Epithelial cell of proximal tubule (primary cell): ENCODE results near the gene SLC25A22. TPM values are rescaled to one million over a fixed set of nuclear protein-coding genes. Genes with fewer than 3 reads are reported as not detected.

Source experiments
- DNase-seq: peaks from one replicate; pipeline ENCODE4 v3.0.0-alpha.2; 2011; ENCODE audit warnings: low read depth
- H3K4me3 ChIP-seq: 2 replicates; pipeline ENCODE4 v1.5.1; 2011; ENCODE audit warnings: low read depth, mild to moderate bottlenecking, low read length
- total RNA-seq: library from RNA; depleted of rRNA; stranded (reverse); fragments of >200 nt; gene quantifications from 2 replicates; pipeline ENCODE4 v1.2.3, GENCODE V29; 2015
- TF ChIP-seq, protein P1 (sequence below): conservative IDR thresholded peaks from 2 replicates; pipeline ENCODE4 v1.5.1; 2012; ENCODE audit warnings: low read depth, mild to moderate bottlenecking, low read length

SLC25A22 gene
- total RNA-seq, 1 donor from 2014 or later, result 20.1 TPM

DNA sequence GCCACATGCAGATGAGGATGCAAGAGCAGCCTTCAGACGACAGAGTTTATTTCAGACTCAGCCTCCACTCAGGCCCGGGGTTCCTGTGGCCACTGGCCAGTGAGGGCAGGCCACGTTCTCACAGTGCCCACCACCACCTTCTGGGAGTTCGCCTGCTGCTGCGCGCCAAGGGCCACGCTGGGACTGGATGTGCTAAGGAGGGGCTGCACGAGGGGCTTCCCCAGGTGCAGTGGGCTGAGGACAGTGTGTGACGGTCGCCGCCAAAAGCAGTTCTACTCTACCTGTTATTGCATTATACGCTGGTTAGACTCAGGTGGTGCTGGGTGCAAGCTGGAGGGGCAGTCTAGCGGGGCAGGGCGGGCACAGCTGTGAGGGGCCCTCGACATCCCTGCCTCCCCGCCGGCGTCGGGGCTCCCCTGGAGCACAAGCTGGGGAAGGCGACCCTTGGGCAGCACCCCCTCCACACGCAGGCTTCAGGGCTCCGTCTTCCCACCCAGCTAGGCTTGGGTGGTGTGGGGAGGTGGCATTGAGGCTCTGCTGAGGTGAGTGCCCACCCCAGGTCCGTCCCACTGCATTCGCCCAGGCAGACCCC lies 10.9 kb downstream of the SLC25A22 start:
- TF ChIP-seq, protein P1, sequence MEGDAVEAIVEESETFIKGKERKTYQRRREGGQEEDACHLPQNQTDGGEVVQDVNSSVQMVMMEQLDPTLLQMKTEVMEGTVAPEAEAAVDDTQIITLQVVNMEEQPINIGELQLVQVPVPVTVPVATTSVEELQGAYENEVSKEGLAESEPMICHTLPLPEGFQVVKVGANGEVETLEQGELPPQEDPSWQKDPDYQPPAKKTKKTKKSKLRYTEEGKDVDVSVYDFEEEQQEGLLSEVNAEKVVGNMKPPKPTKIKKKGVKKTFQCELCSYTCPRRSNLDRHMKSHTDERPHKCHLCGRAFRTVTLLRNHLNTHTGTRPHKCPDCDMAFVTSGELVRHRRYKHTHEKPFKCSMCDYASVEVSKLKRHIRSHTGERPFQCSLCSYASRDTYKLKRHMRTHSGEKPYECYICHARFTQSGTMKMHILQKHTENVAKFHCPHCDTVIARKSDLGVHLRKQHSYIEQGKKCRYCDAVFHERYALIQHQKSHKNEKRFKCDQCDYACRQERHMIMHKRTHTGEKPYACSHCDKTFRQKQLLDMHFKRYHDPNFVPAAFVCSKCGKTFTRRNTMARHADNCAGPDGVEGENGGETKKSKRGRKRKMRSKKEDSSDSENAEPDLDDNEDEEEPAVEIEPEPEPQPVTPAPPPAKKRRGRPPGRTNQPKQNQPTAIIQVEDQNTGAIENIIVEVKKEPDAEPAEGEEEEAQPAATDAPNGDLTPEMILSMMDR, result no peak
- no peak for DNase-seq
- no peak overlapping the region for H3K4me3 ChIP-seq

DNA sequence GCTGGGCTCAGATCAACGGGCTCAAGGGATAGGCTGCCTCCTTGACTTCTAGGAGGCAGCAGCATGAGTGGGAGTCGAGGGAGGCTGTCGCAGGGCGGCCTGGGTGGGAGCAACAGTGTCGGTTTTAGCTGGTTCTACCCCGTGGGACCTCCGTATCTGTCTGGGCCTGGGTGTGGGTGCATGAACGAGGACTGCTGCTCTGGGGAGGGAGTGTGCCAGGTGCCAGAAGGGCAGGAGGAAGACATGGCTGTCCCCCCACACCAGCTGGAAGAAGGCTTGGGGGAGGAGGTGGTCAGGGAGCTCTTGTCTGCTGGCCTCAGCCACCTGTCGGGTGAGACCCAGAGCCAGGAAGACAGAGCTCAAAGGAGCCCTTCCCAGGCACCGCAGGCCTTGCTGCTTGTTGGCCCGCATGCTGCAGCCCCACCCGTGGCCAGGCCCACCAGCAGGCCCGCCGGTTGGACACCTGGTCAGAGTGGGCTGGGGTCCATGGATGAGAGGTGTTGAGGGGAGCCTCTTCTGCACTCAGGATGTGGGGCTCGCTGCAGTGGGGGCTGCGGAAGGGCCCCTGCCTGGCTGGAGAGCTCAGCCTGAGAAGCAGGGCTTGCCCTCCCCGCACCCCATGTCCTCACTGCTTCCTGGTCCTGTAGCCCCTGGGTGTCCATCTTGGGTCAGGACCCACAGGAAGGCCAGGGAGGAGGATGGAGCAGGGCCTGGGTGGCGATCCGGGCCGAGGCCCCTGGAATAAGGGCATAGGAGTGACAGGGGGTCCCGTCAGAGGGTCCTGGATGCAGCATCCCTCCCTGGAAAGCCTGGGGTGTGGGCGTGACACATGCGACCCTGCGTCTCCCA lies 11.6 kb downstream of the SLC25A22 start:
- TF ChIP-seq, protein P1, result no peak
- no peak overlapping the region for H3K4me3 ChIP-seq
- no peak for DNase-seq

DNA sequence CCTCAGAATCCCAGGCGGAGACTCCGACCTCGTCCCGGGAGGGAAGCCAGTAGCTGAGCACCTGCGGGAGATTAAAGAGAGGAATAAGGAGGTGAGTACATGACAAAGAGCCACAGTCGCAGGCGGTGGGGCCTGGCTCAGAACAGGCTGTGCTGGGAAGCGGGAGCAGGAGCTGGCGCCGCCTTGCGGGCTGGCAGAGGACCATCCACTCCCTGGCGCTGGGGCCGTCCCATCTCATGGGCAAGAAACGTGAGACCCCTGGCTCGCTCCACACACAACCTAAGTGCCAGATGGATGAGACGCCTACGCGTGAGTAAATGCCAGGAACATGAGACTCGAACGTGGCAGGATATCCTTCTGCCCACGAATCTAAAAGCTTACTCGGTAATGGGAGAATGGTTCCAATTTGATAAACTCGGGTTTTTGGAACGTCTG lies 14.5 kb downstream of the SLC25A22 start:
- no peak overlapping the region for H3K4me3 ChIP-seq
- no peak for DNase-seq
- TF ChIP-seq, protein P1, result peak; percentile 52

DNA sequence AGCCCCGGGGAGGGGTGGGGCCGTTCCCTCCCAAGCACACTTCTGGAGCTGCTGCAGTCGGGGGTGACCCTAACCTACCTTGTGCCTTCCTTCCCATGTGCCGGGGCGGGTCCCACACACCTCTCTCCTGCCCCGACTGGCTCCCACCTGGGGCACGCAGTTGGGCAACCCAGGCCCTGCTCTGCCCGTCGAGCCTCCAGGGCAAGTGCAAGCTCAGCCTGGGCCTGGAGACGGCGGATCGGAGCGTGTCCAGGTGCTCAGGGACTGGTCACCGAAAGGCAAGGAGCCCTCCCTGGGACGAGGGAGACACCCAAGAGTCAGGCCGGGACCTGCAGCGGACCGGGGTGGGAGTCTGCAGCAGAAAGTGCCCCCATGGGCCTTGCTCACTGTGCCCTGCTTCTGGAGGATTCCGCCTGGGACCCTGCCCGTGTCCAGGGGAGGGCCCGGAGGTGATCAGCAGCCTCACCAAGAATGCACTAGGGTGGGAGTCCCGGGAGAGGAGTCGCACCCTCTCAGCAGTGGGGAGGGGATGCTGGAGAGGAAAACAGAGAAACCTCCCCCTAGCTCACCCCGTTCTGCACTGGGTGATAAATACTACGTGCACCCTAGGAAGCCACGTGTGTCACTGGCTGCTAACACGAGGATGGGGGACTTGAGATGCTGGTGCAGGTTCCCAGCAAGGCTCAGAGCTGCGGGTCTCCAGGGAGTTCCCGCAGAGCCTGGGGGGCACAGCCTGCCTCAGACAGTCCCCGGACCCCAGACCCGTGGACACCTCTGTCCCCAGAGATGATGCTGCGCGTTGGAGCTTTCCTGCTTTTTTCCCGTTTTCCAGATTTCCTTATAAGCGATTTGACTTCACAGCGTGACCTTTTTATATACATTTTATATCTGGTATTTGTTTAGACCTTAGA lies 15.6 kb downstream of the SLC25A22 start:
- TF ChIP-seq, protein P1, result no peak

DNA sequence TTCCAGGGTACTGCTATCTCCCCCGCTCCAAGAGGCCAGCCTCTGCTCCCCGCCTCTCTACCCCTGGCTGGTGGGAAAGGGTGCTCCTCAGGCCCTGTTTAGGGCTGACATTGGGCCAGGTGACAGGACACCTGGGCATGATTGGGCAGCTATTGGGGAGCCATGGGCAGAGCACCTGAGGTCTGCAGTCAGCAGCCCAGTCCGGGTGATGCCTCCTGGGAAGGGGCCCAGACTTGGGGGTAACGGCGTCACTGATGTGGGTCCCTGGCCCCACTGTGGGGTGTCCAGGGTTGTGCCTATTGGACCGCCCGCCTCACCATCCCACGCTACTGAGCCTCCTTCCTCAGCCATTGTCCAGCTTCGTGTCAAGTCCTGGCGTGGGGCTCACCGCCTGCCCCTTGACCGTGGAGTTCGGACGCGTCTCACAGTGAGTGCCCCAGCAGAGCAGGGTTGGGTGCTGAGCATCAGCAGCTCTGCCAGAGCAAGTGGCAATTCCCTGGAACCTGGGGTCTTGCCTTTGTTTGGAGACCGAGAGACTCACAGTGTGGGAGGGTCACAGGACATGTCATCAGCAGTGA lies 18.0 kb downstream of the SLC25A22 start:
- DNase-seq, result no peak
- TF ChIP-seq, protein P1, result no peak
- no peak overlapping the region for H3K4me3 ChIP-seq

More for the DNA sequence above, 15.6 kb downstream of the SLC25A22 start:
- no peak overlapping the region for H3K4me3 ChIP-seq
- no peak for DNase-seq
